SK-N-MC (cell line): Measurements from ENCODE around the gene MYLIP.

ENCODE experiments used
- EZH2 ChIP-seq: fragments of 200-600 bp; sonication (generic); IDR thresholded peaks from one replicate; pipeline ENCODE4 v1.6.1; 2017; ENCODE audit warnings: antibody characterized with exemption
- POLR2AphosphoS5 ChIP-seq: IDR thresholded peaks from 2 replicates; pipeline ENCODE4 v1.6.1; 2012; ENCODE audit warnings: mild to moderate bottlenecking, low read depth, low read length, borderline replicate concordance

- TF ChIP-seq EZH2, result no peak
- no peak for TF ChIP-seq POLR2AphosphoS5
Observed at GRCh38 chr6:16178351-16178750, 49.5 kb downstream of the MYLIP start.
